ENCODE results near the gene LRRC8B. TPM values are rescaled to one million over a fixed set of nuclear protein-coding genes. Genes with fewer than 3 reads are reported as not detected.

The LRRC8B gene
- total RNA-seq, 1 experiment from 2014 or later = 15.0 TPM

DNA sequence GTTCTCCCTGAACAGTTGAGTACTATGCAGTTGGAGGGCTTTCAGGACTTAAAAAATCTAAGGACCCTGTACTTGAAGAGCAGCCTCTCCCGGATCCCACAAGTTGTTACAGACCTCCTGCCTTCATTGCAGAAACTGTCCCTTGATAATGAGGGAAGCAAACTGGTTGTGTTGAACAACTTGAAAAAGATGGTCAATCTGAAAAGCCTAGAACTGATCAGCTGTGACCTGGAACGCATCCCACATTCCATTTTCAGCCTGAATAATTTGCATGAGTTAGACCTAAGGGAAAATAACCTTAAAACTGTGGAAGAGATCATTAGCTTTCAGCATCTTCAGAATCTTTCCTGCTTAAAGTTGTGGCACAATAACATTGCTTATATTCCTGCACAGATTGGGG, 59.6 kb downstream of the LRRC8B start:
- Histone ChIP-seq H3F3A (ENCODE audit: insufficient read depth, low read depth) (no peaks in the 10 kb centered on the region), H3K27me3 (ENCODE audit: insufficient read depth, low read depth) (no peaks in the 10 kb centered on the region), H4K20me1 (ENCODE audit: insufficient read depth) (no peaks in the 10 kb centered on the region), H3K9me2 (ENCODE audit: insufficient read depth) (no peaks in the 10 kb centered on the region), H3K27ac (no peak overlapping the region), H2AFZ (no peak overlapping the region), H3K79me2 (ENCODE audit: low read depth) (no peaks in the 10 kb centered on the region), H3K4me1 (replicated peaks; ENCODE audit: insufficient read depth) (no peaks in the 10 kb centered on the region), H3K4me3 (no peak overlapping the region), H3K36me3 (ENCODE audit: low read depth) (peaks cover 30% of the 10 kb centered on the region), H3K4me2 (no peak overlapping the region), H3K9me3 (ENCODE audit: insufficient read depth, low read depth) (no peaks in the 10 kb centered on the region)
- TF ChIP-seq, protein P1, sequence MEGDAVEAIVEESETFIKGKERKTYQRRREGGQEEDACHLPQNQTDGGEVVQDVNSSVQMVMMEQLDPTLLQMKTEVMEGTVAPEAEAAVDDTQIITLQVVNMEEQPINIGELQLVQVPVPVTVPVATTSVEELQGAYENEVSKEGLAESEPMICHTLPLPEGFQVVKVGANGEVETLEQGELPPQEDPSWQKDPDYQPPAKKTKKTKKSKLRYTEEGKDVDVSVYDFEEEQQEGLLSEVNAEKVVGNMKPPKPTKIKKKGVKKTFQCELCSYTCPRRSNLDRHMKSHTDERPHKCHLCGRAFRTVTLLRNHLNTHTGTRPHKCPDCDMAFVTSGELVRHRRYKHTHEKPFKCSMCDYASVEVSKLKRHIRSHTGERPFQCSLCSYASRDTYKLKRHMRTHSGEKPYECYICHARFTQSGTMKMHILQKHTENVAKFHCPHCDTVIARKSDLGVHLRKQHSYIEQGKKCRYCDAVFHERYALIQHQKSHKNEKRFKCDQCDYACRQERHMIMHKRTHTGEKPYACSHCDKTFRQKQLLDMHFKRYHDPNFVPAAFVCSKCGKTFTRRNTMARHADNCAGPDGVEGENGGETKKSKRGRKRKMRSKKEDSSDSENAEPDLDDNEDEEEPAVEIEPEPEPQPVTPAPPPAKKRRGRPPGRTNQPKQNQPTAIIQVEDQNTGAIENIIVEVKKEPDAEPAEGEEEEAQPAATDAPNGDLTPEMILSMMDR (conservative IDR thresholded peaks at IDR 0.05) = no peak
- TF ChIP-seq EZH2 (IDR thresholded peaks at IDR 0.05; ENCODE audit: low read depth) = no peak
- CTCF ChIA-PET = no interaction called here
- DNase-seq = no peak
- POLR2A ChIA-PET (ENCODE audit: unreplicated experiment) = no interaction called here
- intact Hi-C loops (cut with micrococcal nuclease; ENCODE audit: unreplicated experiment) = no loop called here
- BruUV-seq (replicated peaks) = no TSS peak

DNA sequence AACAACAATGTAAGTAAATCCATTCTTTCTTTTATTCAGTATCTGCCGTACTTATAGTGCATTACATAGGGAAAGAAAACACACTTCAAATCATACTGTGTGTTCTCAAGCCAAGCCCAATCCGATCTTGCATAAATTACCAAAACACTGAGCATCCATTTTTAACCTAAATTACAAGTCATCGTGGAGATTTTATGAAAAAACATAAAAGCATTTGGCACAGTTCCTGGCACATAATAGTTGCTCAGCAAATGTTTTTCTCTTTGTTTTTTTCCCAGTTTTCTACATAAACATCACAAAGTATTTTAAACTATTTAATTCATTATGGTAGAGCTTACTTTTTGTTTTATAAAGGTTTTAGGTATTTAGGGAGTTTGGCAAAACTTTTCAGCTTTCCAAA, 60.2 kb downstream of the LRRC8B start:
- intact Hi-C loops (cut with micrococcal nuclease; ENCODE audit: unreplicated experiment) = no loop called here
- Histone ChIP-seq H3K4me1 (replicated peaks; ENCODE audit: insufficient read depth) (no peaks in the 10 kb centered on the region), H3K36me3 (ENCODE audit: low read depth) (peaks cover 26% of the 10 kb centered on the region), H3K4me3 (no peak overlapping the region), H3K27me3 (ENCODE audit: insufficient read depth, low read depth) (no peaks in the 10 kb centered on the region), H4K20me1 (ENCODE audit: insufficient read depth) (no peaks in the 10 kb centered on the region), H3F3A (ENCODE audit: insufficient read depth, low read depth) (no peaks in the 10 kb centered on the region), H3K4me2 (no peak overlapping the region), H3K9me3 (ENCODE audit: insufficient read depth, low read depth) (no peaks in the 10 kb centered on the region), H3K27ac (no peak overlapping the region), H2AFZ (no peak overlapping the region), H3K9me2 (ENCODE audit: insufficient read depth) (no peaks in the 10 kb centered on the region), H3K79me2 (ENCODE audit: low read depth) (no peaks in the 10 kb centered on the region)
- POLR2A ChIA-PET (ENCODE audit: unreplicated experiment) = no interaction called here
- CTCF ChIA-PET = no interaction called here
- TF ChIP-seq, protein P1 (conservative IDR thresholded peaks at IDR 0.05) = no peak
- no peak for TF ChIP-seq EZH2 (IDR thresholded peaks at IDR 0.05; ENCODE audit: low read depth)
- no TSS peak for BruUV-seq (replicated peaks)
- DNase-seq = no peak

DNA sequence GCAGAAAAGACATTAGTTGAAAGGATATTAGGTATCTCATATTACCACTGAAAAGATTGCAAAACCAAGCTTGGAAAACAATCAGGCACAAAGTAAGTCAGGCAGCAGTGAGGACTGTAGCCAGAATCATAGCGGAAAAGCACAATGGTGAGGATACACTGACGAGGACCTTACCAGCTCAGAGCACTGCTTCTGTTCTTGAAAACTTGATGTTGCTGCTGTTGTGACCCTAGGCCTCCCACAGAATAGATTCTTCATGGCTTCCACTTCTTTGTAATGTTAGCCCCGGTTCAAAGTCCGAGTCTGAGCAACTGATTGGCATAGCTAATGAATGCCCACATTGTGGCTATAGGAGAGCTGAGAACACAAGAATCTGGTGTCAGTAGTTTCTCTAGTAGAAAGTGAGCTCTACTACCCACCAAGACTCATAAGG, 63.1 kb downstream of the LRRC8B start:
- no peak overlapping the region for H3K4me3 ChIP-seq
- TF ChIP-seq, protein P1 (conservative IDR thresholded peaks at IDR 0.05) = no peak
- TF ChIP-seq EZH2 (IDR thresholded peaks at IDR 0.05; ENCODE audit: low read depth) = no peak
- no peak for DNase-seq
- no peaks in the 10 kb centered on the region; the same call in 1 of the 2 replicates for H4K20me1 ChIP-seq (ENCODE audit: insufficient read depth)
- intact Hi-C loops (cut with micrococcal nuclease; ENCODE audit: unreplicated experiment) = no loop called here
- no peaks in the 10 kb centered on the region for H3K4me1 ChIP-seq (replicated peaks; ENCODE audit: insufficient read depth)
- H2AFZ ChIP-seq = no peak overlapping the region
- no peaks in the 10 kb centered on the region for H3K27me3 ChIP-seq (ENCODE audit: insufficient read depth, low read depth)
- no TSS peak for BruUV-seq (replicated peaks)
- H3K36me3 ChIP-seq (ENCODE audit: low read depth) = peaks cover 18% of the 10 kb centered on the region
- H3K27ac ChIP-seq = no peak overlapping the region
- H3K79me2 ChIP-seq (ENCODE audit: low read depth) = no peaks in the 10 kb centered on the region
- H3K4me2 ChIP-seq = no peak overlapping the region
- no peaks in the 10 kb centered on the region for H3K9me3 ChIP-seq (ENCODE audit: insufficient read depth, low read depth)
- no peaks in the 10 kb centered on the region for H3F3A ChIP-seq (ENCODE audit: insufficient read depth, low read depth)
- POLR2A ChIA-PET (ENCODE audit: unreplicated experiment) = no interaction called here
- H3K9me2 ChIP-seq (ENCODE audit: insufficient read depth) = no peaks in the 10 kb centered on the region
- CTCF ChIA-PET = no interaction called here
